IPS DF 19.7 (cell line): ENCODE results near the gene ZNF774.
A peak's percentile ranks its signal among the peaks of the same experiment; 100 is the strongest.
"Not testable (repeated sequence)": the region's sequence is repeated elsewhere in the genome, so short reads cannot be mapped to it uniquely, and the experiment has no call there.

Source experiments
- DNase-seq: peaks from one replicate; pipeline ENCODE4 v3.0.0-alpha.2; 2013; ENCODE audit warnings: low read depth, low spot score

Gene ZNF774

DNA sequence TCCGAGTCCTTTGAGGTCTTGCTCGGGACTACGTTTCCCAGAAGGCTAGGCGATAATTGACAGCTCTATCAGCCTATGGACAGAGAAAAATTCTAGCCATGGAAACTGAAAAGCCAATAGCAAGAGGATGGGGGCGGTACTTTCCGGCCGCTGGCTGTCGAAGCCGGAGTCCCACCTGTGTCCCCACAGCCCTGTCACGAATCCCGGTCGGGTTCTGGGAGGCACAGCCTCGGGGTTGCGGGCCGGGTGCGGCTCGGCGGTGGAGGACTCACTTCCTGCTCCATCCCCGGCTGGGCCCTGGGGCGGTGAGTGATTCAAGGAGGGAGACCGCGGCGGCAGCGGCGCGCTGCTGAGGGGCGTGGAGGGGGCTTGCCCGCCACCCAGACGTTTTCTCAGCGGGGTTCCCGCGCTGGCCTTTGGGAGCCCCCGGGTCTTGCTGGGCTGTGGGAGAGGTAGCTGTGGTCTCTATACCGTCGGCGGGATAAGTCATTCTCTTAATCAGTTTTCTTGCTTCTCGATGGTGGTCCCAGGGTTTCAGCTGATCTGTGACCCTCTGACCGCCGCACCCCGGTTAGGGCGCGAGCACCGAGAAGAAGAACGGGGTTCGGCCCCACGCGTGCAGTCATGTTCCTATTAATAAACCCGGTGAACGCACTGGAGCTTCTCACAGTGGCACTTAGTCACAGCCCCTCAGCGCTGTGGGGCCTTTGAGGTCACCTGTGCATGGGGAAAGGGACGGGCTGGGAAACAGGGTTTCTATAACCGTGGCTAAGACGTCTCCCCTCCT lies at the start of gene ZNF774:
Gene ZNF774 (plus strand): TSS at position 178 of the 787 bp plus-strand sequence. CDS start 2,377 bp downstream, outside the sequence.
- peak; percentile 90 for DNase-seq

DNA sequence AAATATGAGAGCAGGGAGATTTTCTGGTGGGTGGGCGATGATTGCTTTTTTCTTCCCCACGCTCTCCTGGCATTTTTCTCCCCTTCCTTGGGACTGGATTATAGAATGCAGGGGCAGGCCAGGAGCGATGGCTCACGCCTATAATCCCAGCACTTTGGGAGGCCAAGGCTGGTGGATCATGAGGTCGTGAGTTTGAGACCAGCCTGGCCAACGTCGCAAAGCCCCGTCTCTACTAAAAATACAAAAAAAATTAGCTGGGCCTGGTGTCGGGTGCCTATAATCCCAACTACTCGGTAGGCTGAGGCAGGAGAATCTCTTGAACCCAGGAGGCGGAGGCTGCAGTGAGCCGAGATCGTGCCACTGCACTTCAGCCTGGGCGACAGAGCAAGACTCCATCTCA lies 46.7 kb upstream of the ZNF774 start:
- not testable (repeated sequence) for DNase-seq

DNA sequence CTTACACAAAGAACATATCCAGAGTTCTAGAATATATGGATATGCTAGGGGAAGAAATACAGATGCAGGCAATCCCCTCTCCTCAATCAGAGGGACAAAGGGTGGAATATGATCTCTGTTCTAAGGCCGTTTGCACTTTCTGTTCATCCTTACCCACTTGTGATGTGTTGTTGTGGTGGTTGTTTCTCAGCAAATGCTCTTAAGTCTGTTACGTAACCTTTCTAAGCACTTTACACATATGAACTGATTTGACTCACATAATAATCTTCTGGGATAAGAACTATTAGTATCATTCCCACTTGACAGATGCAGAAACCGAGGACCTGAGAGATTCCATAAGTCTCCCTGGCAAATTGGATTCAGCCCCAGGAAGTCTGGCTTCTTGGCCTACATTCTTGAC lies 46.2 kb upstream of the ZNF774 start:
- no peak for DNase-seq

DNA sequence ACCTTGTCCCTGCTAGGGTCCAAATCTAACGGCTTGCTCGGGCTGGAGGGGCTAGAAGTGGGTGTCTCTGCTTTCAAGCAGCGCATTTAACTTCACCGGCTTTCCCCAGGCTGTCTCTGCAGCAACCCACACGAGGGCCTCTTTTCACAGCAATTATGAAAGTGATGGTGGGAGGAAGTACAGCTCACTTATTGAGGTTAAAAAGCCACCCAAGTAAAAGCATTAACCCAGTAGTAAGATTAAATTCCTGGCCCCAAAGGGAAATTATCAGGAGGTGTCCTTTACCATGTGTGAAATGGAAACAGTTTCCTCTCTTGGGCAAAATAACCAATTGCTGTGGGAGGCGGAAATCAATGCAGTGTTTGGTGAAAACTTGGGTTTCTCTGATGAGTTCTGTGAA lies 45.5 kb upstream of the ZNF774 start:
- DNase-seq, result no peak

DNA sequence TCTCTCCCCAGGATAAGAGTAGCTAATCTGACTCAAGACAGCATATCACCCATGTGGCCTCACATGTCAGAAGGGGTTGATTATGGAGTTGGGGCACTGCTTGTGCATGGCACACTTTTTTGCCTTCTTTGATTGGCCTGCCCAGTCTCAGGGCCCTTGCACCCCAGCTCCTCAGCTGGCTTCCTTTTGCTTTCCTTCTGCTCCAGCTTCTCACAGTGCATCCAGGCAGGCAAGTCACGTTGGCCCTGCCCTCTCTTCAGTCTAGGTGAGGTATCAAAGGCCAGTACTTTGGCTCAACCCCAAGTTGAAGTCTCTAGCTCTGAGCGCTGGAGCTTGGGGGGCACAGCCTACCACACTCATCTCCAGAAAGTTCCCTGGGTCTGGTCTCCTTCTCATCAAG lies 44.4 kb upstream of the ZNF774 start:
- no peak for DNase-seq

DNA sequence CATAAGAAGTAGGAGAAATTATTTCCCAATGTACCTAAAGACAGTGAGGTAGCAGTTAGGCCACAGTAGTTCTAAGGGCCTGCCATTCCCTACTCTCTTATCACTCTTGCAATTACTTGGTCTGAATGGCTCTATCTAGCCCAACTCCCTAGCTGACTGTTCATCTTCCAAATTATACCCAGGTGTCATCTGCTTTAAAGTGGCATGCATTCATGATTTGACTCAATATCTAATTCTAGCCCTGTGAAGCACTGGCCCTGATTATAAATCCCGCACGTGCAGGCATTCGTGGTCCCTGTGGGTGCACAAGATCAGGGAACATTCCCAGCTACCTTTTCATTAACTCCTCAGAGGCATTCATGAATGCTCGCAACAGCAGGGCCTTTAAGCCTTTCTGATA lies 43.1 kb upstream of the ZNF774 start:
- DNase-seq, result no peak

DNA sequence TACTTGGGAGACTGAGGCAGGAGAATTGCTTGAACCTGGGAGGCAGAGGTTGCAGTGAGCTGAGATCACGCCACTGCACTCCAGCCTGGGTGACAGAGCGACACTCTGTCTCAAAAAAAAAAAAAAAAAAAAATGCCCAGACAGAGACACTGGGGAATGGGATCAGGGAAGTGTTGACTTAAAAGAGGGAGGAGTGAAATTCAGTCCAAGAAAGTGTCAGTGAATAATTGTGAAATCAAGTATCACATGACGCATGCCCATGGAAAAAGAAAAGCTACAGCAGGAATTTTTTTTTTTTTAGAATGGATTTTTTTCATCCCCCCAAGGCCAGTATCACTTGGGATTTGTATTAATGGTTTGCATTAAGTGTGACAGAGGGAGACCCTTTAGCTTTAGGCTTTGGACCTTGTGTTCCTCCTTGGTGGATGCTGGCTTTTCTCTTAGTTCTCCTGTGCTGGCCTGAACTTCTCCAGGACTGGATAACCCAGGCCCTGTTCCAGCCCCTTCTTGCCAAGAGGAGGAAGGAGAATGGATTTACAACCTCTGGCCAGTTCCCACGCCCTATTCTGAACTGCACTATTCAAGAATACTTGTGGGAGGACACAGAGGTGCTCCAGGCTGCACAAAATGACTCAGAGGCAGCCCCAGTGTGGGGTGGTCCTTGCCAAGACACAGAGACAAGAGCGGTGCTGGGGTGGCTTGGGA lies 36.7 kb upstream of the ZNF774 start:
- no peak for DNase-seq

DNA sequence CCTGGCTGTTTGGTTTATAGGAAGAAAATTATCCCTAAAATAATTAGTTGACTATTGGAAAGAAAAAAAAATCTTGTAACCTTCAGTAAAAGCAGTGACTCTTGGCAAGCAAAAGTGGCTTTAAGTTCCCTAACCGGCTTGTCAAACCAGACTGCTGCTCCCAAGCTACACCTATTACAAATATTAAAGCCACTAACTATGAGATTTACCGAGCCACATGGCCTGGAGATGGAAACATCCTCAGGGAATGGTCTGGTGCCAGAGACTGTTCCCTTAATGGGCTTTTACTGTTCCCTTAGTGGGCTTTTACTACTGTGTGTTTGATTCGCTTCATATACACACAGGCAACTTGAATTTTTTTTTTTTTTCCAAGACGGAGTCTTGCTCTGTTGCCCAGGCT lies 35.9 kb upstream of the ZNF774 start:
- no peak for DNase-seq

DNA sequence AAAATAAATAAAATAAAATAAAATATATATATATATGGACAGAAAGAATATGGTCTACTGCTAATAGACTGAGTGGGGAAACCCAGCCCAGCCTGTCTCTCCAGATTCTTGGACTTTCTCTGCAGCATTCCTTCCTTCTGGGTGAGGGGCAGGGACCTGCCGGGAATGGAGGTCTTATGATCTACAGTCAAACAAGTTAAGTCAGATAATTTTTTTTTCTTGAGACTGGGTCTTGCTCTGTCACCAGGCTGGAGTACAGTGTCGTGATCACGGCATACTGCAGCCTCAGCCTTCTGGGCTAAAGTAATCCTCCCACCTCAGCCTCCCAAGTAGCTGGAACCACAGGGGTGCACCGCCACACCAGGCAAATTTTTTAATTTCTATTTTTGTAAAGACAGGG lies 33.5 kb upstream of the ZNF774 start:
- DNase-seq, result no peak

DNA sequence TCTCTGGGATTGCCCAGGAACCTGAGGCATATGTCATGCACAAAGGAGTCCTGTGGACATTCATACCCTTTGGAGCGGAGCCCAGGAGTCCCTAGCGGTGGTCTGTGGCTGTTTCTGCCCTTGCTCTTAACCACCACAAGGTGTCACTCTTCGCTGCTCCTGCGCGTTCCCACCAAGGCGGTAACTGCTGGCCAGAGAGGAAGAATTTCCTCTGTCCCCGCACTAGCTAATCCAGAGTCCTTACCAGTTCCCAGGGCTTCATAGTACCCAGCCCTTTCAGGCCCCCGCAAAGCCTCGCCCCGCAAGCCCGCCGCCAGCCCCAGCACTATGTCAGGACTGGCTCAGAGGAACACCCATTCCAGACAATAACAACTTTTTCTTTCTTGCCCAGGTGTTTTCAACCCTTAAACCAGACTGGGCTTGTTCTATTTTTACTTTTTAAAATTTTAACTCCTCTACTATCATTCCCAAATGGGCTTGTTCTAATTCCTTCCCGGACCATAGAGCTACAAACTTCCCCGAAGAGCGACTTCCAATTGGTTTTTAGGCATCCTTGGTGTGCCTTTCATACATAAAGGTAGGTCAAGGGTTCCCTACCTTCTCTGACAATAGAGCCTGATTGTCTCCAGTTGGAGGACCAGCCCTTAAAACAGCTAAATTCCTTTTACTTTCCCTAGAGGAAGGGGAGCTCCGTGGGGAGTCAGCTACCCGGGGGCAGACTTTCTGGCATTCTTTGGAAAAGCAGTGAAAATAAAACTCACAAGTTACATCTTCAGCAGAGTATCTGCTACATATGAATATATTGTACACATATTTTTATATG lies 31.8 kb upstream of the ZNF774 start:
- peak; percentile 71 for DNase-seq

DNA sequence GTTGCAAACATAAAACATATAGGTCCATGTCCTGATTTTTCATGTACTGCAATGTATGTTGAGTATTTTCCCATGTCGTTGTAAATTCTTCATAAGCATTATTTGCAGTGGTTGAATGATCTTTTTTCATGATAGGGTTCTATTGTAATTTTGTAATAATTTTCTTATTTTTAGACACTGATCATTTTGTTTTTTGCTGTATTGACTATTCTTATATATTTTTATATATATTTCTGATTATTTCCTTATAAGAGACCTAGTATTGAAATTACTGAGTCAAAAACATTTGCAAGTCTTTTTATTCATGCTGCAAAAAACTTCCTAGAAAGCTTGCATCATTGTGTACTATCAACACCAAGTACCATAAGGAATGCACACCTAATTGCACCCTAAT lies 31.2 kb upstream of the ZNF774 start:
- no peak for DNase-seq

DNA sequence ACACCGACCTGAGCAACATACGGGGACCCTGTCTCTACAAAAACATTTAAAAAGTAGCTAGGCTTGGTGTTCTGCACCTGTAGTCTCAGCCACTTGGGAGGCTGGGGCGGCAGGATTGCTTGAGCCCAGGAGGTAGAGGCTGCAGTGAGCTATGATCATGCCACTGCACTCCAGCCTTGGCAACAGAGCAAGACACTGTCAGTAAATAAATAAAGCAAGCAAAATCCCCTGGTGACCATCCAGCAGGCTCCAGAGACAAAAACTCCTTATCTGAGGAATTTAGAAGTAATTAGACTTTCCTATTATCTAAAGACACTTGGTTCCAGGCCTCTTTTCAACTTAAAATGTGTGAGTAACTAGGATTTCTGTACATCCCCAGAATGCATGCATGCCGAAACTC lies 29.5 kb upstream of the ZNF774 start:
- no peak for DNase-seq

DNA sequence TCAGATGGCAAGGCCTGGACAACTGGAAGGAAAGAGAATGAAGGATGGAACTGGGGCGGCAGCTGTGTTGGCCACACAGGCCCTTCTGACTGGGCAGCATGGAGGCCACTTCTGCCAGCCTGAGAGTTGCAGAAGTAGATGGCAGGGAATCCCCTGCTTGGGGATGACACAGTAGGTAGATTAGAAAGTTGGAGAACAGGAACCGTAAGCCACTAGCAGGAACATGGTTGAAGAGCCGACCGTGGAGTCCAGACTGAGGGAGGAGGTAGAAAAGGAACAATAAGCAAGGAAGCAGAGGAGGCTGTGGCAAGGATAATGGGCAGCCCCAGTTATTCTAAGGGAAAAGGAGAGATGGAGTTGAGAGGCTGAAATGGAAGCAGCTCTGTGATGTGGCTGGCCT lies 26.4 kb upstream of the ZNF774 start:
- DNase-seq, result no peak

DNA sequence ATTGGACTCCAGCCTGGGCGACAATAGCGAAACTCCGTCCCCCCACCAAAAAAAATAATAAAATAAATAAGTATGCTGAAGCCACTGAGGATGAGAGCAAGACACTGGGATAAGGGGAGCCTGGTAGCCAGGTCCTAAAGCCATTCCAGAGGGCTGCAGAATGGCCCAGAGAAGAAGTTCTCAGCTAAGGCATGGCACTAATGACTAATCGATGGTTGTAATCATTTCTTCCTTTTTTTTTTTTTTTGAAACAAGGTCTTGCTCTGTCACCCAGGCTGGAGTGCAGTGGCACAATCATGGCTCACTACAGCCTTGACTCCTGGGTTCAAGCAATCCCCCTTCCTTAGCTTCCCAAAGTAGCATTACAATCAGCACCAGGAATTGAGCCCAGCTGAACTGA lies 25.6 kb upstream of the ZNF774 start:
- no peak for DNase-seq

DNA sequence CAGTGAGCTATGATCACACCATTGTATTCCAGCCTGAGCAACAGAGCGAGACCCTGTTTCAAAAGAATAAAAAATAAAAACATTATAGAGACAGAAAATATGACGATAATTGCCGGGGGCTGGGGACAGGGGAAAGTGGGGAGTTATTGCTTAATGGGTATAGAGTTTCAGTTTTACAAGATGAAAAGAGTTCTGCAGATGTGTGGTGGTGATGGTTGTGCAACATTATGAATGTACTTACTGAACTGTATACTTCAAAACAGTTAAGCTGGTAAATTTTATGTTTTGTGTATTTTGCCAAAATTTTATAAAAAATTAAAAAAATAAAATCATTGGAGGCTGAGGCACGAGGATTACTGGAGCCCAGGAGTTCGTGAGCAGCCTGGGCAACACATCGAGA lies 24.8 kb upstream of the ZNF774 start:
- DNase-seq, result no peak

DNA sequence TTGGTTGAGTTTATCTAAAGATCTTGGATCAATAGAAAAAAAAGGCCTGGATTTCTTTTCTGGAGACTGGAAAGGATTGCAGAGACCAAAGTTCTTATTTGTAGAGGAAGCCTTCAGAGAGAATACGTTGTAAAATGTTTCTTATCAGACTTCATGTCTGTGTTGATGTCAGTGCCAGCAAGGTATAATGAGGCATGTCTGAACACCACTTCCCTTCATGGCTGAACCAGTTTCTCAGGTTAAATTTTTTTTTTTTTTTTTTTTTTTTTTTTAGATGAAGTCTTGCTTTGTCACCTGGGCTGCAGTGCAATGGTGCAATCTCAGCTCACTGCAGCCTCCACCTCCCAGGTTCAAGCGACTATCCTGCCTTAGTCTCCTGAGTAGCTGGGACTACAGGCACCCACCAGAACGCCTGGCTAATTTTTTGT lies 17.8 kb upstream of the ZNF774 start:
- no peak for DNase-seq

DNA sequence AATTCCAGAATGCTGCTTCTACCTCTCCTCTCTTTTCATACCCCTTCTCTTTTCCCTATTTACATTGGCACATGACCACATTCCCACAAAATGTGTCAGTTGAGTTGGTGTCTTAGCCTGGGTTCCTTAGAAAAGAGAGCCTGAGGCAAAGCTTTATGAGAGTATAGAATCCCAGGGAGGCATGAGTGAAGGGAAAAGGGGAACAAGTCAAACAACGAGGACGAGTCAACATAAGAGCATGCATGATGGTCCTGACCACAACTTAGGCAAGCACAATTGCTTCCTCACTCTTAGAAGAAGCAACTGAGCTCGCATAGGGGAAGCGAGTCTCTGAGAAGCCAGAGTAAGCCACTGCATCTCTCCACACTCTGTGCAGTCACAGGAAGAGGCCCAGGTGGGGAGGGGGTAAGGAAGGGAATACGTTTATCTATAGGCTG lies 15.4 kb upstream of the ZNF774 start:
- DNase-seq, result no peak

DNA sequence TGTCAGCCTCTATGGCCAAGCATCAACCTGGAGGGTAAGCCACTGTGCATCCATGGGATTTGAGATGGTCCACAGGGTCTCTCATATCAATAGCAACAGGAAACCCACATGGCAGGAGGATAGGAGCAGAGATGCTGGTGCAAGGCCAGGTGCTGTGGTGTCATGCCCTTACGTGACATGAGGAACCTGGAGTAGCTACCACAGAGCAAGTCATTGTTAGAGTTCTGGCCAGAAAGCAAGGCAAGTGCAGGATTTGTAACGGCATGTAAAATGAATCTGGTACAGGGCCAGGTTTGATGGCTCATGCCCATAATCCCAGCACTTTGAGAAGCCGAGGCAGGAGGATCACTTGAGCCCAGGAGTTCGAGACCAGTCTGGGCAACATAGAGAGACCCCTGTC lies 14.8 kb upstream of the ZNF774 start:
- no peak for DNase-seq

DNA sequence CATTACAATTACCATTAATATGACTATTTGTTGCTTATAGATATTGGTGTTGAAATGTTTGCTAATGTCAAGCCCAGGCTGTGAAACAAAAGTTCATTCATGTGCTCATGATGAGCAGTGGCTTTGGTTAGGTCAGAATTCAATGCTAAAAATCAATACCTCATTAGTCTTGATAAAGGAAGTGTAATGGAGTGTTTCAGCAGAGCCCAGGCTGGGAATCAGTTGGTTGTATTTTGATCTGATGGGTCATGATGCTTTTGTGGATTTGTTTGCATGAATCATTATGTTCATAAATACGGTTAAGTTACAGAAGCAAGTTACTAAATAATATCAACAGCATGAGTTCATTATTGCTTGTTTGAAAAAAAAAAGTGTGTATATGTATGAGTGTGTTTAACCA lies 13.6 kb upstream of the ZNF774 start:
- DNase-seq, result no peak

DNA sequence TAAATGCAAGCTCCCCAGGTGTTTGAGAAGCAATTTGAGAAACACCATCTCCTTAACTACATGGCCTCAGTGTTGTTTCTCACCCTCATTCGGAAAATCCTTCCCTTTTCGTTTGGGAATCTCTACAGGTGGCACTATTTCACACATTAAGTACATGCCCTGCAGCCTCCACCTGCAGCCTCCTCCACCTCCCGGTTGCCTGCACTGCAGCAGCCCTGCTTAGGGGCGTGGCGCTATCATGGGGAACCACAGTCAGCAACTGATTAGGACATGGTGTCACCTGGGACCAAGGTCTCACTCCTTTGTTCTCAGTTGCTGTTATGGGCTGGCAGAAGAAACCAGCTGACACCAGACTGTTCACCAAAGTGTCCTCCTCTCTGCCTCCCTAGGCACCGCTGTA lies 11.7 kb upstream of the ZNF774 start:
- no peak for DNase-seq

DNA sequence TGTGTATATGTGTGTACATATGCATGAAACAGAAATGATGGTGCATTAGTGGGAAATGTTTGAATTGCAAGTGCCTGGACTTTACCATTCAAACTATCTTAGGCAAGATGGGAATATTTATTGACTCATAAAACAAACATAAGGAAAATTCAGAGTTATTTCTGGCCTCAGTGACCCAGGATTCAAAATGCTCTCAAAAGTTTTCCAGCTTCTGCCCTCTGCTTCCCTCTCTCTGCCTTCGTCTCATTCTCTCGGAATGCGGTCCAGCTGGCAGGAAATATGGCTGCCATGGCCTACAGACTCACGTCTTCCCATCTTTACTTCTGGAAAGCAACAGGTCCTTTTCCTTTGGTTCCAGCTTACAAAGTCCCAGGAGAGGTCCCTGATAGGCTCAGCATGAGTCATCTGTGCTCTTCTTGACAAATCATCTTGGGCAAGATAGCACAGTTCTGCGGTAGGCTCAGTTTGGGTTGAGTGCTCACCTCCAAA lies 8.7 kb upstream of the ZNF774 start:
- no peak for DNase-seq

DNA sequence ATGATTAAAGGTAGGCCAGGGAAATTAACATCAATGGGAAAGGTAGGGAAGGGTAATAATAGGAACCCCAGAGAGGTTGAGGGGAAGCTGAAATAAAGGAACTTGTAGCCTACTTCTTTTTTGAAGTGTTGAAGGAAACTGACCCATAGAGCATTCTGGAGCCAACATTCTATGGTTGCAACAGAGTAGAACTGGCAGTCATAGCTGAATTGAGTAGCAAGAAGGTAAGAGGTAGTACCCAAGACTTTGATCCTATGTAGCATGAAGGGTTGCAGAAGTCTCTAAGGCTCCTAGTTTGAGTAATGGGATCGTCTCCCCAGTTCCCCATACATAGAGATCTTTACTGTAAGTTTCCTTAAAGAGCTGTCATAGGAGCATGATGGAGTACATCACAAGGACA lies 7.4 kb upstream of the ZNF774 start:
- no peak for DNase-seq
